ENCODE results near the gene GCA.

GCA gene, protein sequence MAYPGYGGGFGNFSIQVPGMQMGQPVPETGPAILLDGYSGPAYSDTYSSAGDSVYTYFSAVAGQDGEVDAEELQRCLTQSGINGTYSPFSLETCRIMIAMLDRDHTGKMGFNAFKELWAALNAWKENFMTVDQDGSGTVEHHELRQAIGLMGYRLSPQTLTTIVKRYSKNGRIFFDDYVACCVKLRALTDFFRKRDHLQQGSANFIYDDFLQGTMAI

GRCh38 chr2:162343824-162344616 is at the start of gene GCA:
GCA (plus strand) TSS chr2:162344132; CDS start chr2:162344249, 117 bp downstream.
- peak; percentile 100 for FAIRE-seq

DNA sequence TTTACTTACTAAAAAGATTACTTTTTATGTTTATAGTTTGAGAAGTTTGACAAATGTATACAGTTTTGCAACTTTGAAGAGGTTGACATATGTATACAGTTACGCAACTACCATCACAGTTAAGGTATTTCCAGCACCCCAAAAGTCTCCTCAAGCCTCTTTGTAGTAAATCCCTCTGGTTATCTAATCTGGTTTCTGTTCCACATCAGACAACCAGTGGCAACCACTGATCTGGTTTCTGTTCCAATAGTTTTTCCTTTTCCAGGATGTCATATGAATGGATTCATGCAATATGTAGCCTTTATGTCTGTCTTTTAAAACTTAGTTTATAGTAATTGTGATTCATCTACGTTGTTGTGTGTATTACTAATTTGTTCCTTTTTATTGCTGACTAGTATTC is 48.9 kb upstream of the GCA start:
- FAIRE-seq (no peak), DNase-seq (ENCODE audit: extremely low spot score, insufficient read length, low read depth) (no peak)

More at GRCh38 chr2:162343824-162344616, at the start of gene GCA:
- DNase-seq (ENCODE audit: extremely low spot score, insufficient read length, low read depth), result peak; percentile 79

GRCh38 chr2:162297925-162298552 is 45.9 kb upstream of the GCA start:
- FAIRE-seq, result peak; percentile 77
- no peak for DNase-seq (ENCODE audit: extremely low spot score, insufficient read length, low read depth)

GRCh38 chr2:162298669-162299335 is 45.1 kb upstream of the GCA start:
- DNase-seq (ENCODE audit: extremely low spot score, insufficient read length, low read depth), result no peak
- no peak for FAIRE-seq

GRCh38 chr2:162300266-162300665 is 43.7 kb upstream of the GCA start:
- DNase-seq (ENCODE audit: extremely low spot score, insufficient read length, low read depth) (no peak), FAIRE-seq (no peak)

GRCh38 chr2:162301151-162301804 is 42.7 kb upstream of the GCA start:
- FAIRE-seq (peak; percentile 70), DNase-seq (ENCODE audit: extremely low spot score, insufficient read length, low read depth) (no peak)

- FAIRE-seq, result no peak
These were observed 42.1 kb upstream of the GCA start for GRCh38 chr2:162301877-162302276.

DNA sequence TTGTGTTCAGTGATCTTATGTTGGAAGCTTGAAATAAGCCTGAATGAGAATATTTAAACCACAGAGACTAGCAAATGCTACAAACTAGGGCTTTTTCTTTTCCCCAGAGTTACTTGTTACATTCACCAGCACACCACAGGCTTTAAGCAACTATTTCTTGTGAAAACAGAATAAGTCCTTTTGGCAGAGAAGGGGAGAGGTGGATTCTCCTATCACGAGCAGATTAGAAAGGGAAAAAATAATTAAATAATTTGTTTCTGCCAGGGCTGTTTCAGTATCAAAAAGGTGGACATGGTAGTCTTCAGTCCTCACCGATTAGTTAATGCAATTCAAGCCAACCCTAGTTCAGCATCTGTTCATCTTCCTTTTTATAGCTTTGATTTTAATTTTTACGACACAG is 38.0 kb upstream of the GCA start:
- DNase-seq (ENCODE audit: extremely low spot score, insufficient read length, low read depth), result no peak
- no peak for FAIRE-seq

More at GRCh38 chr2:162301877-162302276, 42.1 kb upstream of the GCA start:
- no peak for DNase-seq (ENCODE audit: extremely low spot score, insufficient read length, low read depth)

DNA sequence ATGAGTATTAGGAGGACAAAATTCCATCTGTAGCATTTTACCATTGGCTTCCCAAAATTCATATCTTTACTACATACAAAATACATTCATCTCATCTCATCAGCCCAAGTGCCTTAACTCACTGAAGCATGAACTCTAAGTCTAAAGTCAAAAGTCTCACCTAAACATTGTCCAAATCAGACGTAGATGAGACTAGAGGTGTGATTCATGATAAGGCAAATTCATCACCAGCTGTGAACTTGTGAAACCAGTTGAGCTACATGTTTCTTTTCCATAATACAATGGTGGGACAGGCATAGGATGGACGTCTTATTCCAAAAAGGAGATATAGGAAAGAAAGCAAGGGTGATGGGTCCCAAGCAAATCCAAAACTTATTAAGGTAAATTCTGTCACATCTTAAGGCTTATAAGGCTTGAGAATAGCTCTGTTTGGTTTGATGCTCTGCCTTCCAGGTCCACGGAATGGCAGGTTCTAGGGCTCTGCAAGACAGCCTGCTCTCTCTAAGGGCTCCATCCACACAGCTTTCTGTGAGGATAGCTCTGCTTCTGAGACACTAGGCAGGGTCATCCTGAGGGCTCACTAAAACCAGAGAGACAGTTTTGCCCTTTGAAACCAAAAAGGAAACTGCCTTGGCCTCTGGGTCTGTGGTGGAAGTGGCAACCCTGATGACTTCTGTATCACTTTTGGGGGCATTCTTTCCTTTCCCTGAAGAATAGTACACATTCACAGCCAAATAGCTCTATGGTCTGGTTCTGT is 35.0 kb upstream of the GCA start:
- DNase-seq (ENCODE audit: extremely low spot score, insufficient read length, low read depth) (no peak), FAIRE-seq (peak; percentile 61)

- no peak for DNase-seq (ENCODE audit: extremely low spot score, insufficient read length, low read depth)
- no peak for FAIRE-seq
These were observed 31.1 kb upstream of the GCA start for GRCh38 chr2:162312853-162313252.

GRCh38 chr2:162315938-162316337 is 28.0 kb upstream of the GCA start:
- FAIRE-seq, result no peak
- DNase-seq (ENCODE audit: extremely low spot score, insufficient read length, low read depth), result no peak

GRCh38 chr2:162316590-162316989 is 27.3 kb upstream of the GCA start:
- FAIRE-seq (no peak), DNase-seq (ENCODE audit: extremely low spot score, insufficient read length, low read depth) (no peak)

DNA sequence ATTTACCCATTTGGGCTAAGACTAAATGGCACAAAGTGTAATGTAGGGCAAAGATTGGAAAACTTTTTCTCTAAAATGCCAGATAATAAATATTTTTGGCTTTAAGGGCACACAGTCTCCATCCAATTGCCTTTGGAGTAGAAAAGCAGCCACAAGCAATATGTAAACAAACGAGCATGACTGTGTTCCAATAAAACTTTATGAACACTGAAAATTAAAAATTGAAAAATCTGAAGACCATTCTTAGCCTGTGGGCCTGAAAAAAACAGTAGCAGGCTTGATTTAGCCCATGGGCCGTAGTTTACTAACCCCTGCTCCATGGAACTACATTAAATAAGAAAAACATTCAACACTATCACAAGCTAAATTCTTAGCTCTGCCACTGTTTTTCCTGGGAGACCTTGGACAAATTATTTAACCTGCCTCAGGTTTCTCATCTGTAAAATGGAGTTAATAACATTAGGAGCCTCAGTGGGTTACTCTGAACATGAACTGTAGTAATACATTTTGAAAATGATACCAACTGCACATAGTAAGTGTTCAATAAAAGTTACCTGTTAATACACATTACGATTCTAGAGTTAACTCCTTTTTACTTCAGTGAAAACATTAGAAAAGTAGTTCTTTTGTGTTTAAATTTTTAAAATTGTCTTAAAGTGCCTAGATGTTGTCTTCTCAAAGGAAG is 26.7 kb upstream of the GCA start:
- no peak for DNase-seq (ENCODE audit: extremely low spot score, insufficient read length, low read depth)
- peak; percentile 59 for FAIRE-seq

- DNase-seq (ENCODE audit: extremely low spot score, insufficient read length, low read depth) (no peak), FAIRE-seq (peak; percentile 64)
These were observed 26.0 kb upstream of the GCA start for GRCh38 chr2:162317861-162318327.

GRCh38 chr2:162318328-162319180 is 25.4 kb upstream of the GCA start, which contains the start of gene IFIH1:
IFIH1 (minus strand) TSS chr2:162318684; CDS start chr2:162318307, 377 bp downstream.
- DNase-seq (ENCODE audit: extremely low spot score, insufficient read length, low read depth) (peak; percentile 64), FAIRE-seq (peak; percentile 98)

DNA sequence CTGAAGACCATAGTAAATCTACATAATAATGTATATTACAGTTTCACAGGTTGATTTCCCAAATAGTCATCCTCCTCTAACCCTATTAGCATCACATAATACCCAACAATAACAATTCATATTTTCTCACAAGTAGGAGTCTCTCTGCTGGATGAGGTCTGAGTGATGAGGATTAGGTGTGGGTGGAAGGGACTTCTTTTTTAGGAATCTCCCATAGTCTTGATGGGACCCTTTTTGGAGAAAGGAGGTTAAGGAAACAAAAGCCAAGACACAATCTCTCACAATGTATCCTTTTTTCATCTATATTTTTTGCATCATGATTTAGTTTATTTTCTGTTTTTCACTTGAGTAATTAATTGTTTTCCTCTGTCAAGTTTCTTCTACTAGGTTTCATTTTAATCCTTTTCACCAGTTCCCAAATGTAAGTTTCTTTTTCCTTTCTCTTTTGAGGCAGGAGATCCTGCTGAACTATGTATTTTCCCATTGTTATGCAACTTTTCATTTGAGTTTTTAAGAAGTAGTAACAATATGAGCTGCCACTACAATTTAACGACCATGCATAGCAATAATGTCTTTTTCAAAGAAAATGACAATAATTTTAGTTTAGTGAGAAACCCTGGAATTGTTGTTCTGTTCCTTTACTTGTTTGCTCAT is 22.9 kb upstream of the GCA start:
- no peak for FAIRE-seq

DNA sequence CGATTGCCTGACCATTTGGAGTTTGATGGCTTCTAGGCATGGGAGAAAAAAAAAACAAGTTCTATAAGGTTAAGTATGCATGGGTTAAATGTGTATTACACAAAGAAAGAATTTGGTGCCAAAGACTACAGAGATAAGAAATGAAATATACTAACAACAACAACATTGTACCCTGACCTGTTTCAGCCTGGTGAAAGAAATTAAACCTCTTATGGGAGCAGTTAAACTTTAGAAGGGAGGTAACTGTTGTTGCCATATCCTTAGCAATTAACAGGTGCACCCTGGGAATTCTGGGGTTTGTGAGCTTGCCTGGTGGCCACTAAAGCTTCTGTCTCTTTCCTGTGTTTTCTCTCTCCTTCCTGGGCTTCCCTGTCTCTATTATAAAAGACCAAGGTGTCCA is 19.0 kb upstream of the GCA start:
- FAIRE-seq (no peak), DNase-seq (ENCODE audit: extremely low spot score, insufficient read length, low read depth) (no peak)

More for the DNA sequence above, 22.9 kb upstream of the GCA start:
- DNase-seq (ENCODE audit: extremely low spot score, insufficient read length, low read depth), result no peak
